Astrocyte of the hippocampus (primary cell): ENCODE measurements around the gene OPA1.

Source experiments
- DNase-seq: peaks from one replicate; pipeline ENCODE4 v3.0.0; 2011; ENCODE audit warnings: low read depth, low spot score

Gene OPA1

GRCh38 chr3:193735850-193736249, 142.8 kb downstream of the OPA1 start:
- DNase-seq, result no peak

GRCh38 chr3:193736616-193737015, 143.6 kb downstream of the OPA1 start:
- no peak for DNase-seq

GRCh38 chr3:193737191-193737751, 144.3 kb downstream of the OPA1 start:
- no peak for DNase-seq

GRCh38 chr3:193742628-193743027, 149.6 kb downstream of the OPA1 start:
- no peak for DNase-seq

GRCh38 chr3:193743702-193744047, 150.7 kb downstream of the OPA1 start:
- DNase-seq, result no peak

- peak; percentile 18 for DNase-seq
Observed at GRCh38 chr3:193744048-193744821, 151.2 kb downstream of the OPA1 start.

GRCh38 chr3:193744822-193745684, 152.0 kb downstream of the OPA1 start:
- peak; percentile 11 for DNase-seq

GRCh38 chr3:193746832-193747231, 153.8 kb downstream of the OPA1 start:
- DNase-seq, result no peak
